GM18498 (cell line): ENCODE measurements around the gene NBAS.

Source experiments
- ATAC-seq: cut with Tn5 transposase; IDR thresholded peaks from one replicate; pipeline ENCODE4 v1.9.1; 2021; ENCODE audit warnings: mild to moderate bottlenecking, moderate library complexity; ENCODE audit not compliant: unreplicated experiment

The NBAS gene

GRCh38 chr2:15181092-15181745 is 379.9 kb downstream of the NBAS start:
- no peak for ATAC-seq

- no peak for ATAC-seq
These were observed 380.8 kb downstream of the NBAS start for GRCh38 chr2:15180379-15180778.

GRCh38 chr2:15178946-15179345 is 382.2 kb downstream of the NBAS start:
- no peak for ATAC-seq

- peak; percentile 97 for ATAC-seq
These were observed 384.0 kb downstream of the NBAS start for GRCh38 chr2:15177103-15177502.

- no peak for ATAC-seq
These were observed 384.5 kb downstream of the NBAS start for GRCh38 chr2:15176604-15177003.

GRCh38 chr2:15174567-15174966 is 386.6 kb downstream of the NBAS start:
- ATAC-seq, result no peak

GRCh38 chr2:15173501-15173900 is 387.6 kb downstream of the NBAS start:
- ATAC-seq, result no peak

- ATAC-seq, result no peak
These were observed 388.3 kb downstream of the NBAS start for GRCh38 chr2:15172825-15173224.

GRCh38 chr2:15170070-15170775 is 390.9 kb downstream of the NBAS start:
- no peak for ATAC-seq

- no peak for ATAC-seq
These were observed 391.6 kb downstream of the NBAS start for GRCh38 chr2:15169326-15170069.

GRCh38 chr2:15168116-15168515 is 393.0 kb downstream of the NBAS start:
- no peak for ATAC-seq

- no peak for ATAC-seq
These were observed 394.3 kb downstream of the NBAS start for GRCh38 chr2:15166878-15167277.

GRCh38 chr2:15163326-15163725 is 397.8 kb downstream of the NBAS start:
- ATAC-seq, result no peak

GRCh38 chr2:15162620-15163019 is 398.5 kb downstream of the NBAS start:
- ATAC-seq, result no peak

GRCh38 chr2:15160201-15160991 is 400.7 kb downstream of the NBAS start:
- no peak for ATAC-seq

GRCh38 chr2:15159751-15160177 is 401.4 kb downstream of the NBAS start:
- ATAC-seq, result no peak

GRCh38 chr2:15159206-15159605 is 401.9 kb downstream of the NBAS start:
- ATAC-seq, result no peak

GRCh38 chr2:15158532-15158931 is 402.6 kb downstream of the NBAS start:
- no peak for ATAC-seq

- ATAC-seq, result no peak
These were observed 403.0 kb downstream of the NBAS start for GRCh38 chr2:15158100-15158499.

GRCh38 chr2:15155959-15156574 is 405.1 kb downstream of the NBAS start:
- no peak for ATAC-seq

- ATAC-seq, result no peak
These were observed 406.8 kb downstream of the NBAS start for GRCh38 chr2:15154297-15154696.
